Lung (tissue), 12 donors: Measurements from ENCODE around the gene DDX51. TPM values are rescaled to one million over a fixed set of nuclear protein-coding genes. Genes with fewer than 3 reads are reported as not detected.

Experiments
- ATAC-seq: fragments of 200-7000 bp; cut with Tn5 transposase; one replicate; pipeline ENCODE4 v1.9.1; 2020; ENCODE audit warnings: moderate number of reproducible peaks; ENCODE audit not compliant: insufficient read depth, low FRiP score
- DNase-seq, 3 donors: peaks; one replicate each; pipeline ENCODE4 v3.0.0-alpha.2; 2013 to 2017
- H3K27ac ChIP-seq, 2 donors: one replicate each; pipeline ENCODE4 v1.5.1; 2013; ENCODE audit warnings: mild to moderate bottlenecking in 2 of 2, moderate library complexity in 2 of 2, control low read depth in 1 of 2, inconsistent platforms in 1 of 2, low read depth in 1 of 2, low read length in 1 of 2
- H3K27me3 ChIP-seq, 3 donors: one replicate each; pipeline ENCODE4 v1.5.1; 2013; ENCODE audit warnings: low read length in 2 of 3; ENCODE audit not compliant: control insufficient read depth in 3 of 3, insufficient read depth in 3 of 3
- H3K36me3 ChIP-seq, 4 donors: one replicate each; pipeline ENCODE4 v1.5.1; 2013; ENCODE audit warnings: low read length in 4 of 4, mild to moderate bottlenecking in 1 of 4, moderate library complexity in 1 of 4; ENCODE audit not compliant: control insufficient read depth in 4 of 4, insufficient read depth in 4 of 4
- H3K4me1 ChIP-seq, 5 donors: one replicate each; pipeline ENCODE4 v1.5.1; 2013; ENCODE audit warnings: low read length in 5 of 5, mild to moderate bottlenecking in 2 of 5, moderate library complexity in 1 of 5; ENCODE audit not compliant: control insufficient read depth in 5 of 5, insufficient read depth in 5 of 5
- H3K4me3 ChIP-seq: one replicate; pipeline ENCODE4 v1.5.1; 2013; ENCODE audit warnings: mild to moderate bottlenecking, control low read depth, moderate library complexity
- H3K9ac ChIP-seq, 2 donors: one replicate each; pipeline ENCODE4 v1.5.1; 2013; ENCODE audit warnings: low read length in 2 of 2, control low read depth in 1 of 2; ENCODE audit not compliant: insufficient read depth in 1 of 2
- H3K9me3 ChIP-seq, 4 donors: one replicate each; pipeline ENCODE4 v1.5.1; 2013; ENCODE audit warnings: low read length in 3 of 4, mild to moderate bottlenecking in 1 of 4, moderate library complexity in 1 of 4; ENCODE audit not compliant: control insufficient read depth in 4 of 4, insufficient read depth in 3 of 4
- CTCF ChIP-seq: IDR thresholded peaks from 2 replicates; pipeline ENCODE4 v1.5.1; 2012; ENCODE audit warnings: mild to moderate bottlenecking; ENCODE audit errors: control extremely low read depth, extremely low read depth
- WGBS, 2 donors: extraction: QIAGEN DNeasy Blood & Tissue Kit; methylation state at CpG; one replicate each; pipeline ENCODE4 v1.1.7; 2013; 5-methylcytosine and 5-hydroxymethylcytosine counted together
- polyA plus RNA-seq, 2 donors: library from polyadenylated mRNA; stranded (reverse); fragments of 200-250 nt; gene quantifications; one replicate each; pipeline ENCODE4 v1.2.1, GENCODE V29; 2013
- total RNA-seq, 2 donors: library from RNA; depleted of rRNA in 1 of 2; stranded (reverse); fragments of >200 nt in 1 of 2; gene quantifications; one replicate each; pipeline ENCODE4 v1.2.1, GENCODE V29; 2014 to 2021
- donor health status: control.
- donor health status: control.
- donor health status: Bipolar disorder and iron deficiency.
- donor health status: healthy.
- donor health status: DM: yes; HTN: yes; CAD: no.

Gene DDX51
- total and polyA plus RNA-seq, 4 donors: 15.0 to 25.9 (median 17.2) TPM

- WGBS, 2 donors: 97% methylated on average over 12 of the region's 12 CpGs
- Histone ChIP-seq H3K4me3 (no peak overlapping the region), H3K9me3 (peaks cover 0 to 5% (median 2%) of the 10 kb centered on the region in 4 donors), H3K9ac (no peak overlapping the region), H3K4me1 (no peaks in the 10 kb centered on the region), H3K27ac (no peak overlapping the region), H3K27me3 (no peaks in the 10 kb centered on the region), H3K36me3 (peaks cover 11 to 30% (median 23%) of the 10 kb centered on the region in 4 donors)
- ATAC-seq: no peak
- no peak for TF ChIP-seq CTCF
- DNase-seq: no peak
Measured at GRCh38 chr12:132125736-132126135, 18.4 kb downstream of the DDX51 start.

GRCh38 chr12:132124766-132125425 is 19.2 kb downstream of the DDX51 start:
- 83 to 86% methylated on average over 19 of the region's 19 CpGs for WGBS, 2 donors
- Histone ChIP-seq H3K4me3 (no peak overlapping the region), H3K27ac (no peak overlapping the region), H3K9ac (no peak overlapping the region), H3K9me3 (peaks cover 0 to 5% (median 2%) of the 10 kb centered on the region in 4 donors), H3K36me3 (peaks cover 13 to 34% (median 23%) of the 10 kb centered on the region in 4 donors), H3K4me1 (no peaks in the 10 kb centered on the region), H3K27me3 (no peaks in the 10 kb centered on the region)
- ATAC-seq (no peak), DNase-seq (no peak)
- no peak for TF ChIP-seq CTCF

GRCh38 chr12:132123970-132124765 is 20.0 kb downstream of the DDX51 start:
- no peak for ATAC-seq
- no peaks in the 10 kb centered on the region for H3K27me3 ChIP-seq
- WGBS, 2 donors: 88 to 94% methylated on average over 12 of the region's 12 CpGs

More at GRCh38 chr12:132123970-132124765, 20.0 kb downstream of the DDX51 start:
- H3K4me3 ChIP-seq: no peak overlapping the region
- H3K27ac ChIP-seq: no peak overlapping the region
- H3K9me3 ChIP-seq: peaks cover 0 to 5% (median 2%) of the 10 kb centered on the region in 4 donors
- H3K4me1 ChIP-seq: no peaks in the 10 kb centered on the region
- H3K36me3 ChIP-seq: peaks cover 13 to 34% (median 23%) of the 10 kb centered on the region in 4 donors
- H3K9ac ChIP-seq: no peak overlapping the region
- DNase-seq: no peak
- no peak for TF ChIP-seq CTCF
